ENCODE results near the gene PET100. TPM values are rescaled to one million over a fixed set of nuclear protein-coding genes. Genes with fewer than 3 reads are reported as not detected.

The PET100 gene
- total and polyA plus RNA-seq, 2 donors from 2014 or later = 112 to 181 TPM

DNA sequence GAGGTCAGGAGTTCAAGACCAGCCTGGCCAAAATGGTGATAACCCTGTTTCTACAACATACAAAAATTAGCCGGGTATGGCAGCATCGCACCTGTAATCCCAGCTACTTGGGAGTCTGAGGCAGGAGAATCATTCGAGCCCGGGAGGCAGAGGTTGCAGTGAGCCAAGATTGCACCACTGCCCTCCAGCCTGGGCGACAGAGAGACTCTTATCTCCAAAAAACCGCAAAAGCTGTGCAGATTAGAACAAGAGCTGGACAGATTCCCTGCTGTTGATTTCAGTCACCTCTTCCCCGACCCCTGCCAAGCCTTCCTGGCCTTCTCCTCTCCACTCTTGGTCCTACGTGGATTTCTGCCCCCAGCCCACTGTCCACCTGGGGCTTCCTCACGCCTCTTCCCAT lies 25.7 kb upstream of the PET100 start:
- no peak for FAIRE-seq
- no peaks in the 10 kb centered on the region for H3K9me3 ChIP-seq (ENCODE audit: control insufficient read depth in 2 of 3, insufficient read depth in 1 of 3, low read length in 3 of 3)

GRCh38 chr19:7605490-7606222 lies 23.9 kb upstream of the PET100 start:
- Histone ChIP-seq H3K27ac (ENCODE audit: low read depth in 2 of 2, low read length in 2 of 2) (no peak overlapping the region), H3K9me3 (ENCODE audit: control insufficient read depth in 2 of 3, insufficient read depth in 1 of 3, low read length in 3 of 3) (no peaks in the 10 kb centered on the region), H3K36me3 (ENCODE audit: control insufficient read depth in 2 of 3, insufficient read depth in 3 of 3, low read length in 3 of 3) (peaks cover 0 to 3% (median 0%) of the 10 kb centered on the region in 3 donors), H3K4me3 (ENCODE audit: low read length in 3 of 3) (no peak overlapping the region), H3K9ac (ENCODE audit: low read length in 3 of 3) (no peak overlapping the region), H3K4me1 (ENCODE audit: control insufficient read depth in 2 of 3, insufficient read depth in 2 of 3, low read depth in 1 of 3, low read length in 3 of 3) (no peaks in the 10 kb centered on the region), H3K27me3 (ENCODE audit: control insufficient read depth, insufficient read depth, low read length) (no peaks in the 10 kb centered on the region)
- no peak for TF ChIP-seq CTCF (IDR thresholded peaks at IDR 0.05; ENCODE audit: borderline replicate concordance, extremely low read depth, insufficient read depth)
- intact Hi-C loops (cut with DNase I) = no loop called here
- DNase-seq (no peak), FAIRE-seq (no peak)

More for the DNA sequence above, 25.7 kb upstream of the PET100 start:
- Histone ChIP-seq H3K27ac (ENCODE audit: low read depth in 2 of 2, low read length in 2 of 2) (no peak overlapping the region), H3K4me3 (ENCODE audit: low read length in 3 of 3) (no peak overlapping the region), H3K27me3 (ENCODE audit: control insufficient read depth, insufficient read depth, low read length) (no peaks in the 10 kb centered on the region), H3K36me3 (ENCODE audit: control insufficient read depth in 2 of 3, insufficient read depth in 3 of 3, low read length in 3 of 3) (peaks cover 0 to 3% (median 0%) of the 10 kb centered on the region in 3 donors), H3K9ac (ENCODE audit: low read length in 3 of 3) (no peak overlapping the region), H3K4me1 (ENCODE audit: control insufficient read depth in 2 of 3, insufficient read depth in 2 of 3, low read depth in 1 of 3, low read length in 3 of 3) (no peaks in the 10 kb centered on the region)
- DNase-seq = no peak
- intact Hi-C loops (cut with DNase I) = no loop called here
- TF ChIP-seq CTCF (IDR thresholded peaks at IDR 0.05; ENCODE audit: borderline replicate concordance, extremely low read depth, insufficient read depth) = no peak

- intact Hi-C loops (cut with DNase I) = no loop called here
- Histone ChIP-seq H3K4me1 (ENCODE audit: control insufficient read depth in 2 of 3, insufficient read depth in 2 of 3, low read depth in 1 of 3, low read length in 3 of 3) (no peaks in the 10 kb centered on the region), H3K9ac (ENCODE audit: low read length in 3 of 3) (no peak overlapping the region), H3K36me3 (ENCODE audit: control insufficient read depth in 2 of 3, insufficient read depth in 3 of 3, low read length in 3 of 3) (peaks cover 0 to 3% (median 0%) of the 10 kb centered on the region in 3 donors), H3K27ac (ENCODE audit: low read depth in 2 of 2, low read length in 2 of 2) (no peak overlapping the region), H3K4me3 (ENCODE audit: low read length in 3 of 3) (no peak overlapping the region), H3K9me3 (ENCODE audit: control insufficient read depth in 2 of 3, insufficient read depth in 1 of 3, low read length in 3 of 3) (no peaks in the 10 kb centered on the region), H3K27me3 (ENCODE audit: control insufficient read depth, insufficient read depth, low read length) (no peaks in the 10 kb centered on the region)
- FAIRE-seq (no peak), DNase-seq (no peak)
- TF ChIP-seq CTCF (IDR thresholded peaks at IDR 0.05; ENCODE audit: borderline replicate concordance, extremely low read depth, insufficient read depth) = no peak
Observed at GRCh38 chr19:7606289-7606688, 23.3 kb upstream of the PET100 start.
